Retinal pigment epithelial cell (primary cell): ENCODE measurements around the gene CAND2.
A peak's percentile ranks its signal among the peaks of the same experiment; 100 is the strongest.

Experiments
- DNase-seq: peaks from one replicate; pipeline ENCODE4 v3.0.0-alpha.2; 2010; ENCODE audit warnings: low read depth
- H3K4me3 ChIP-seq: 2 replicates; pipeline ENCODE4 v1.5.1; 2011; ENCODE audit warnings: mild to moderate bottlenecking, low read length, control low read depth, moderate library complexity
- TF ChIP-seq, protein P1 (sequence below): conservative IDR thresholded peaks from 2 replicates; pipeline ENCODE4 v1.5.1; 2011; ENCODE audit warnings: low read depth, low read length, control low read depth, inconsistent platforms

CAND2 gene

DNA sequence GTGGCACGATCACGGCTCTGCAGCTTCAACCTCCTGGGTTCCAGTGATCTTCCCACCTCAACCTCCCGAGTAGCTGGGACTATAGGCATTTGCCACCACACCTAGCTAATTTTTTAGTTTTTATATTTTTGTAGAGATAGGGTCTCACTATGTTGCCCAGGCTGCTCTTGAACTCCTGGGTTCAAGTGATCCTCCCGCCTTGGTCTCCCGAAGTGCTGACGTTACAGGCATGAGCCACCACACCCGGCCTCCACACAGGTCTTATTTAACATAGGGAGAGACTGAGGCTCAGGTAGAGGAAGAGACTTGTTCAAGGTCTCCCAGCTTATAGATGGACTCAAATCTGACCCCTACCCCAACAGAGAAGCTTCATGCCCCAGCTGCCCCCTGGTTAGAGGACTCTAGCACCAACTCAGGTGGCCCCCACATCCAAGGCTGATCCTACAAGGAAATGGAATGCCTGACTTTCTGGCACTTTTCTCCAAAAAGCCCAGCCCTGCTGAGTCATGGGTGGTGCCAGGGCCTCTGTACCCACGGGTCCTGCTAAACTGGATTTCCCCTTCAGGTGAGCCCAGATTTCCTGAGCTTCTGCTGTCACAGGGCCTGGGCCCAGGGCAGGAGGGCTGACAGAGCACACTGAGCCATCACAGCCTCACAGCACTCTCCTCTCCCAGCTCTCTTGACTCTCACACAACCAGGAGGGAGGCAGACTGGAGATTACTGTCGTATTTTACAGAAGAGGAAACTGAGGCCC lies 43.0 kb upstream of the CAND2 start:
- TF ChIP-seq, protein P1, sequence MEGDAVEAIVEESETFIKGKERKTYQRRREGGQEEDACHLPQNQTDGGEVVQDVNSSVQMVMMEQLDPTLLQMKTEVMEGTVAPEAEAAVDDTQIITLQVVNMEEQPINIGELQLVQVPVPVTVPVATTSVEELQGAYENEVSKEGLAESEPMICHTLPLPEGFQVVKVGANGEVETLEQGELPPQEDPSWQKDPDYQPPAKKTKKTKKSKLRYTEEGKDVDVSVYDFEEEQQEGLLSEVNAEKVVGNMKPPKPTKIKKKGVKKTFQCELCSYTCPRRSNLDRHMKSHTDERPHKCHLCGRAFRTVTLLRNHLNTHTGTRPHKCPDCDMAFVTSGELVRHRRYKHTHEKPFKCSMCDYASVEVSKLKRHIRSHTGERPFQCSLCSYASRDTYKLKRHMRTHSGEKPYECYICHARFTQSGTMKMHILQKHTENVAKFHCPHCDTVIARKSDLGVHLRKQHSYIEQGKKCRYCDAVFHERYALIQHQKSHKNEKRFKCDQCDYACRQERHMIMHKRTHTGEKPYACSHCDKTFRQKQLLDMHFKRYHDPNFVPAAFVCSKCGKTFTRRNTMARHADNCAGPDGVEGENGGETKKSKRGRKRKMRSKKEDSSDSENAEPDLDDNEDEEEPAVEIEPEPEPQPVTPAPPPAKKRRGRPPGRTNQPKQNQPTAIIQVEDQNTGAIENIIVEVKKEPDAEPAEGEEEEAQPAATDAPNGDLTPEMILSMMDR, result no peak
- H3K4me3 ChIP-seq, result no peak overlapping the region
- DNase-seq, result no peak

DNA sequence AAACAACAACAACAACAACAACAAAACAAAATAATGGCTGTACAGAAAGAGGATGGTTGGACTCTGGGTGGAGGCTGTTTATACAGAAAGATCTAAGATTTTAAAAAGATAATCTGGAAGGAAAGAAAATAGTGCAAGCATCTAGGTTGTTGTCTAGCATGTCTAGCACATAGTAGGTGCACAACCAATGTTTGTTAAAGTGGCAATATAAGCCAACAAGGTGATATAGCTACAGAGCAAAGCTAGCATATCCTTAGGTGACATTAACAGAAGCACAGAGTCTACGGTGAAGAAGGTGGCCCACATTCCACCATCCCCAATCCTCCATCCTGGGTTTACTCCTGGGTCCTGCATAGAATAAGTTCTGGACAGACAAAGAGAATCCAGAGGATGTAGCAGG lies 42.2 kb upstream of the CAND2 start:
- H3K4me3 ChIP-seq, result no peak overlapping the region

DNA sequence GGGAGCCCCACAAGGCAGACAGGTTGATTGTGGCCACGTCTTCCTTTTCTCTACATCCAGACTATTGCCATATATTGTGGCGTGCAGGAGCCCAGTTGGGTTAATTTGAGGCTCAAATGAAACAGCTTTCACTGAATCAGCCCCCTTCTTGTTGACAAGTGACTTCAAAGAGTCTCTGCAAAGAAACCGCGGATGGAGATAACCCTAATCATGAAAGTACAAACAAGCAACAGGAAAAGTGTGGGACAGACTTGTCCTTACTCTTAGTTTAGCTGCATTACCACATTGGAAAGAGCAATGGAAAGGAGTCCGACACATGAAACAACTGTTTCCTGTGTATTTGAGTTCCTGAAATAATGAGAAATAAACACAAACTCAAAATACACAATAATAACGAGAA lies 40.7 kb upstream of the CAND2 start:
- H3K4me3 ChIP-seq, result no peak overlapping the region
- DNase-seq, result no peak
- TF ChIP-seq, protein P1, result no peak

More for the DNA sequence above, 42.2 kb upstream of the CAND2 start:
- TF ChIP-seq, protein P1, result no peak
- no peak for DNase-seq

DNA sequence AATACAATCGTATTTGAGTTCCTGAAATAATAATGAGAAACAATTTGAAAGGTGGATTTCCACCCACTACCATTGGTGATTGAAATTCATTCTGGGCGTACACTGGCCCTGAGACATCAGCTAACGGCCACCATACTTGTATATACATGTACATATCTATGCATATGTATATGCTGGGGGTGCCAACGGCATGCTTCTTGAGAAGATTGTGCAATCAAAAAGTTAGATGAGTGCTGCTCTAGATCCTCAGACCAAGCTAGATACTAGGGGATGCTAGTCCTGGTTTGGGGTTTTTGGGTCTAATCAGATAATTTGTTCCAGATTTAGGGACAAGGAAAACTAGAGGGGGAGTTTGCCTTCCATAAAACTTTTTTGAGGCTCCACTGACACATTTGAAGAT lies 40.3 kb upstream of the CAND2 start:
- TF ChIP-seq, protein P1, result no peak
- H3K4me3 ChIP-seq, result no peak overlapping the region
- DNase-seq, result no peak

DNA sequence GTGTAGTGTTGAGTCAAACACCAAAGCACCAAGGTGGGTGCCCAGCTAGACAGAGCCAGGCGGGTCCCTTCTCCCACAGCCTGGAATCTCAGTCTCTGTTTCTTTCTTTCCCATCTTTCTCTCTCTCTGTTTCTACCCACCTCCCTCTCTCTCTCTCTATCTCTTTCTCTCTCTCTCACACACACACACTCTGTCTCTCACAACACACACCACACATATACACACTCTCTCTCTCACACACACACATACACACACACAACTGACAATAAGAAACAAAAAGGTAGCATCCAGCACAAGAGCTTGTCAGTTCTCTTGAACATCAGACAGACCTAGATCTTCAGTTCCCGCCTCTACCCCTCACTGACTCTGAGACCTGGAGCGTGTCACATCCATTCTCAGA lies 39.8 kb upstream of the CAND2 start:
- TF ChIP-seq, protein P1, result no peak
- no peak overlapping the region for H3K4me3 ChIP-seq
- no peak for DNase-seq

DNA sequence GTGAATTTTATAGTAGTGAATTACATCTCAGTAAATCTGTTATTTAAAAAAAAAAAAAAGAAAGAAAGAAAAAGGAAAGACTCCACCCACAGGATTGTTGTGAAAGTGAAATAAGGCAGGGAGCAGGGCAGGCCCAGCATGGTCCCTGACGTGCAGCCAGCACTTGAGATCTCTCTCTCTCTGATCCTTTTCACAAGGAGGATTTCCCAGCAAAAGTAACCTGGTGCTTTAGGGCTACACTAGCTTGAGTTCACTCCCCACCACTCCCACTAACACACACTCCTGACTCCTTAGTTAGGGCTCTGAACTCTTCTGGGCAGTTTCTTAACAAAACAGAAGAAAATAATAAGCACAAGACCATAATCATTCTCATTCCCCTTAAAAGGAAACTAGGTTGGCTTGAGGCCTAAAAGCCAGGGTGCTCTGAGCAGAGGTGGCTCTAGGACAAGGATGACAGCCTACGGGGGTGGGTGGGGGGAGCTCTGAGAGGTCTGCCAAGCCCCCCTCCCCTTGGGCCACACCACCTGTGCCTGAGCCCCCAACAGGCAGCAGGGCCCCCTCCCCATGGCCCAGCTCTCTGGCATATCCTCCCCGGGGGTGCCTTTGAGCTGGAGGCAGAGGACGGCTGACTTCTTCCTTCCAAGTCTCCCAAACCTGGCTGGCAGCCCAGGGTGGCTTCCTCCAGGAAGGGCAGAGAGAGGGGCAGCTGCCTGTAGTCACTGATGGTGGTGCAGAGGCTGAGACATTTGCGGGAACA lies 38.3 kb upstream of the CAND2 start:
- no peak overlapping the region for H3K4me3 ChIP-seq
- DNase-seq, result peak; percentile 72
- TF ChIP-seq, protein P1, result no peak
